GM18909 (cell line): Measurements from ENCODE around the gene ID1.
"Not testable (repeated sequence)": the region's sequence is repeated elsewhere in the genome, so short reads cannot be mapped to it uniquely, and the experiment has no call there.

Experiments used
- ATAC-seq: cut with Tn5 transposase; IDR thresholded peaks from one replicate; pipeline ENCODE4 v1.9.1; 2021; ENCODE audit warnings: mild to moderate bottlenecking; ENCODE audit not compliant: unreplicated experiment, poor library complexity

ID1 gene

DNA sequence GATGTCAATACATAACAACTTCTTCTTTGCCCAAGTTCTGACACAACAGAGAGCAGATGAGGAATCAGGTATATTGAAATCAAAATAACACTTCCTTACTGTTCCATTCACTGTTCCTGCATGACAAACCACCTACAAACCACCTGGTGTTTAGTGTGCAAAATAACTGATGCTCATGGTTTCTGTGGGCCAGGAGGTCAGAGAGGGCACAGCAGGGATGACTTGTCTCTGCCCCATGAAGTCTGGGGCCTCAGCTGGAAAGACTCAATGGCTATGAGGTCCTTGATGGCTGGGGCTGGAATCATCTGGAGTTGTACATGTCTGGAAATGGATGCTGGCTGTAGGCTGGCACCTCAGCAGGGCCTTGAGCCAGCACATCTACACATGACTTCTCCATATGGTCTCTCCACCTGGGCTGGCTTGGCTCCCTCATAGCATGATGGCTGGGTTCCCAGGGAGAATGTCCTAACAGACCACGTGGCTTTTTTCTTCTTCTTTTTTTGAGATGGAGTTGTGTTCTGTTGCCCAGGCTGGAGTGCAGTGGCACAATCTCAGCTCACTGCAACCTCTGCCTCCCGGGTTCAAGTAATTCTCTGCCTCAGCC is 25.2 kb downstream of the ID1 start:
- no peak for ATAC-seq

DNA sequence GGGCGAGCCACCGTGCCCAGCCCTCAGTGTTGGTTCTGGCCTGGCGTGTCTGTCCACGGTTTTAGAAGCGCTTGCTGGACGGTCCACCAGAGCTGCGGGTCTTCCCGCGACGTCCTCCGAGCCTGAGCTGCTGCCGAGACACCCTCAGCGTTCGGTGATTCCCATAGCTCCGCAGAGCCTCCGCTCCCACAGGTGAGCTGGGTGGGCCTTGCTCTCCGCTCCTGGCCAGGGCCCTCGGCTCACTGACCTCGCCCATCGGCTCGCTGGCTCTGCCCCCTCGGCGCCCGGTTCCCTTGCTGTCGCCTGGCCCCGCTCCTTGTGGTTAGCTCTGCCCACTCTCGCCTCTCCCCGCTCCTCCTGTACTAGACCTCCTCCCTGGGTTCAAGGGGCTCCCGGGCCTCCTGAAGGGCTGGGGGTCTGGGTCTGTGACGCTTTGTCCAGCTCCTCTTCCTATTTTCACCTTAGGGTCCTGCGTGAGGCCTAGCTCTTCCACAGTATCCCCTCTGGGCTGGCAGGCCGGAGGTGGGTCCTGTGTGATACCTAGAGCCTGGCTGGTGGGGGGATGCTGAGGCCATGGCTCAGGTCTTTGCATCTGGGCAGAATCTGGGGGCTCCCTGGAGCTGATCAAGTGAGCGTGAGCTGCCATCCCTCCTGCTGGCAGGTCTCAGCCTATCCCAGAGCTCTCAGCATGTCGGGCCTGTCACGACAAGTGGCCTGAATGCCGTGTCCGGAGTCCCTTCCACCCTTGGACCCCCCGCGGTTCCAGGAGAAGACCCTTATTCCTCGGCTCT is 27.7 kb downstream of the ID1 start:
- no peak for ATAC-seq

DNA sequence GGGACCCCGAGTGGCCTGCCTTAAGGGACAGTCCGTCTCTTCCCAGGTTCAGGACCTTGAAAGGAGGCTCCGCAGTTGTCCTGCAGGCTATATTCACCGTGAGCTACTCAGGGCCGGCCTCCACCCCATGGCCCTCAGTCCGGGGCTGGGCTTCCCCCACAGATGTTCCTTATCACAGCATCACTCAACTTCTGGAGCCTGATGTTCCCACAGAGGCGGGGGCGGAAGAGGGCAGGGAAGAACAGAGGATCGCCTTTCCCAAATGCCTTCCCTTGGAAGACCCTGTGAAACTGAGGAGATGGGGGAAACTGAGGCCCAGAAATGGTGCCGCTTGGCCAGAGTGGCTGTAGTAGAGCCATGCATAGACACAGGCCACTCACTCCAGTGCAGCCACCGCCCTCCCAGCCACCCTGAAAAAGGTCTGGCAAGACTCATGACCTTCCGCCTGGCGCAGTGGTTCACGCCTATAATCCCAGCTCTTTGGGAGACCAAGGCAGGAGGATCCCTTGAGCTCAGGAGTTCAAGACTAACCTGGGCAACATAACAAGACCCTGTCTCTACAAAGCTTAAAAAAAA is 28.3 kb downstream of the ID1 start:
- no peak for ATAC-seq

DNA sequence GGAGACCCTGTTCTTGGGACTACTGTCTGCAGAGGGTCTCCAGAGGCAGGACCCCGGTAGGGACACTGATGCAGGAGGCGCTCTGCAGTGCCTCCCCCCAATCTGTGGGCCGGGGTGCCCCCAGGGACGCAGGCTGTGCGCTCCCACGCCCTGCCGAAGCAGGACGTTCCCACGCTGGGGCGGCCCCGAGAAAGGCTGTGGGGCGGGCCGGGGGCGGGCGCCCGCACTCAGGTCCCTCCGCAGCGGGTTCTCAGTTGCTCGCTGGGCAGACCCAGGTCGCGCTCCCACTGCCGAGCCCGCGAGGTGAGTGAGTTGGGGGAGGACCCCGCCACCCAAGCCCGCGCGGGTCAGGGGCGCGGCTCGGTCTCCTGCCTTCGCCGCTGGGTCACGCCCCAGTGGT is 32.6 kb downstream of the ID1 start, which contains the start of gene COX4I2:
COX4I2 (plus strand) TSS at position 253 of the 400 bp plus-strand sequence. CDS start 1,106 bp downstream, outside the sequence.
- ATAC-seq: no peak

DNA sequence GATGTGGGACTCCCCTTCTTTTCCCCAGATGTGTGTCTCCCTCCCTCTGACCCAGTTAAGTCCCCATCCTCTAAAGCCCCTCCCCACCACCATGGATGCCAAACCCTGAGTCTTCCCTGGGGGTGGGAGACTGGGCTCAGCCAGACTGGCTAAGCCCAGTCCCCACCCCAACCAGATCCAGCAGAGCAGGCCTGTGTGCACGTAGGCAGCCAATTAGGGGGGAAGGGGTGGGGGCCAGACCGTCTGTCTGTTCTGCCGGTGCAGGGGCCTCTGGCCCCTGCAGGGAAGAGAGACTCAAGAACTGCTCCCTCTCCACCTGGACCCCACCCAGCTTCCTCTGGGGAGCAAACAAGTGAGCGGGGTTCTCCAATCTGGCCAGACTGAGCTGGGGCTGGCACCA is 33.2 kb downstream of the ID1 start:
- no peak for ATAC-seq

DNA sequence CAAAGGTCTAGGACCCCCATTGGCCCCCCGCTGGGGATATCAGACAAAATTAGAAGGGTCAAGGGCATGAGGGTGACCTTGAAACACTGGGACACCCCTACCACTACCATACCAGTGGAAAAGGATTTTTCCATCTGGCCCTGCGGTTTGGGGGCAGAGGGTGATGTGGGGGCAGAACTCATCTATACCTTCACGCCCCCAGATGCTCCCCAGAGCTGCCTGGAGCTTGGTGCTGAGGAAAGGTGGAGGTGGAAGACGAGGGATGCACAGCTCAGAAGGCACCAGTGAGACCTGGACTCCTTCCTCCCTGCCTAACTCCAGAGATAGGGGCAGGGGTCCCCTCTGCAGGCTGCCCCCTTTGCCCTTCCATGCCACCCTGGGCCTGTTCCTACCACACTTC is 33.7 kb downstream of the ID1 start:
- no peak for ATAC-seq

DNA sequence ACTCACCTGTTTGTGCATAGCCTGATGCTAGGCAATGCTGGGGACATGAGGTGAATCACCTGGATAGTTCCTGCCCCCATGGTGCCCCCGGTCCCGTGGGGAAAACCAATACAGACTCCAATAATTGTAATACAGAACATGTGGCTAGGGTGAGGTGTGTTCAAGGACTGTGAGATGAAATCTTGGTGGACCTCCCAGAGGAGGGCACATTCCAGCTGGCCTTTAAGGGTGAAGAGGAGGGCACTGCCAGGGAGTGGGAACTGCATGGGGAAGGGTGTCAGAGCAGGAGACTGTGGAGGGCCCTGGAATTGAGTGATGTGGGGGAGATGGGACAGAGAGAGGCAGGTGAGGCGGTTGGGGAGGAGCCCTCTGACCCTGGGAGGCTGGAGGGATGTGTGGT is 35.2 kb downstream of the ID1 start:
- ATAC-seq: no peak

- ATAC-seq: no peak
Measured at GRCh38 chr20:31641391-31641790, 36.3 kb downstream of the ID1 start.

GRCh38 chr20:31642837-31643236 is 37.7 kb downstream of the ID1 start:
- ATAC-seq: no peak

- no peak for ATAC-seq
Measured at GRCh38 chr20:31643522-31643921, 38.4 kb downstream of the ID1 start.

DNA sequence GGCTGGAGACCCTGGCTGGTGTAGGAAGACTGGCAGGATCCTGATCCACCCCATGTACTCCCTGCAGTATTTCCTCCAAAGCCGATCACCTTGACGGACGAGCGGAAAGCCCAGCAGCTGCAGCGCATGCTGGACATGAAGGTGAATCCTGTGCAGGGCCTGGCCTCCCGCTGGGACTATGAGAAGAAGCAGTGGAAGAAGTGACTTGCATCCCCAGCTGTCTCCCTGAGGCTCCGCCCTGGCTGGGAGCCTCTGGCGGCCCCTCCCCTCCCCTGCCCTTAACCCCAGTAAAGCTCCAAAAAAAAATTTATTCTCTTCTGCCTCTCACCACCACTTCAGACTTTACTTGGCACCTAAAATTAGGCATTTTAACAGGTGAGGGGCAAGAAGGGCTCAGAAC is 39.6 kb downstream of the ID1 start:
- no peak for ATAC-seq

DNA sequence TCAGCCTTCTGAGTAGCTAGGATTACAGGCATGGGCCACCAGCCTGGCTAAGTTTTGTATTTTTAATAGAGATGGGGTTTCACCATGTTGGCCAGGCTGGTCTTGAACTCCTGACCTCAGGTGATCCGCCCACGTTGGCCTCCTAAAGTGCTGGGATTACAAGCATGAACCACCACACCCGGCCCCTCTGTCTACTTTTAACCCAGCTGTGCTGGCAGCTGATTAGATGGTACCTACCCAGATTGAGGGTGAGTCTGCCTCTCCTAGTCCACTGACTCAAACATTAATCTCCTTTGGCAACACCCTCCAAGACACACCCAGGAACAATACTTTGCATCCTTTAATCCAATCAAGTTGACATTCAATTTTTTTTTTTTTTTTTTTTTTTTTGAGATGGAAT is 43.0 kb downstream of the ID1 start:
- ATAC-seq: not testable (repeated sequence)

GRCh38 chr20:31652917-31653396 is 47.9 kb downstream of the ID1 start:
- no peak for ATAC-seq

- no peak for ATAC-seq
Measured at GRCh38 chr20:31653561-31653960, 48.5 kb downstream of the ID1 start.

DNA sequence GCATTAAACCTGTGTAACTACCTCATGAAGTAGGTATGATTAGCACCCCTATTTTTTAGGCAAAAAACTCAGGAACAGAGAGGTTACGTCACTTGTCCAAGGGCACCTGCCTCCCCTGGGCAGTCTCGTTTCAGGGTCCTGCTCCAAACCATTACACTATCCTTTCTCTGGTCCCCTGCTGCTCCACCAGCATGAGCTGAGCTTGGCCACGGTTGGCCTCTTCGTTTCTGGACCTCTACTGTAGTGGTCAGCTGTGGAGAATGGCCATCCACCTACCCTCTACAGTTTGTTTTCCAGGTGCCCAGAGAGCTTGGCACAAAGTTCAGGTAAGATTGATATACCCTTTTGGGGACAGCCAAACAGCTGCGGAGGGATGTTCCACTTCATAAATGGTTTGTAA is 49.4 kb downstream of the ID1 start:
- no peak for ATAC-seq
